Neural crest cell (in vitro differentiated cells): ENCODE data around the gene ZNF385C. TPM values are rescaled to one million over a fixed set of nuclear protein-coding genes. Genes with fewer than 3 reads are reported as not detected.

Experiments
- DNase-seq: peaks from one replicate; pipeline ENCODE4 v3.0.0; 2021; ENCODE audit warnings: low read depth, mixed read lengths, low spot score
- H3K27ac Mint-ChIP-seq: one replicate; pipeline ENCODE4 v1.8.0; 2021; ENCODE audit warnings: mild to moderate bottlenecking, mixed read lengths; ENCODE audit not compliant: unreplicated experiment
- H3K27me3 Mint-ChIP-seq: 2 replicates; pipeline ENCODE4 v1.8.0; 2021; ENCODE audit warnings: low read depth, mild to moderate bottlenecking, mixed read lengths
- H3K36me3 Mint-ChIP-seq: 2 replicates; pipeline ENCODE4 v1.8.0; 2021; ENCODE audit warnings: low read depth, mild to moderate bottlenecking, mixed read lengths
- H3K4me1 Mint-ChIP-seq: 2 replicates; pipeline ENCODE4 v1.8.0; 2021; ENCODE audit warnings: mixed read lengths
- H3K4me3 Mint-ChIP-seq: one replicate; pipeline ENCODE4 v1.8.0; 2021; ENCODE audit warnings: mild to moderate bottlenecking, mixed read lengths
- H3K9me3 Mint-ChIP-seq: 2 replicates; pipeline ENCODE4 v1.8.0; 2021; ENCODE audit warnings: mixed read lengths
- CTCF ChIP-seq: fragments of 200-600 bp; sonication (generic); conservative IDR thresholded peaks from 2 replicates; pipeline ENCODE4 v1.5.0; 2021; ENCODE audit warnings: antibody characterized with exemption, mild to moderate bottlenecking
- total RNA-seq: library from RNA; stranded (reverse); gene quantifications from 2 replicates; pipeline ENCODE4 v1.2.1, GENCODE V29; 2021

Gene ZNF385C
- total RNA-seq, 1 donor from 2014 or later, result 1.3 TPM

GRCh38 chr17:41996855-41997164 is 101.5 kb downstream of the ZNF385C start:
- H3K36me3 Mint-ChIP-seq, result peaks cover 15% of the 10 kb centered on the region
- TF ChIP-seq CTCF, result no peak

GRCh38 chr17:41992576-41992975 is 105.7 kb downstream of the ZNF385C start:
- Mint-ChIP-seq H3K36me3 (peaks cover 14% of the 10 kb centered on the region), H3K4me1 (peaks cover 7% of the 10 kb centered on the region), H3K4me3 (no peak overlapping the region), H3K27me3 (no peaks in the 10 kb centered on the region), H3K9me3 (no peaks in the 10 kb centered on the region), H3K27ac (peak overlapping the region; percentile 23)
- DNase-seq, result no peak
- TF ChIP-seq CTCF, result no peak

More at GRCh38 chr17:41996855-41997164, 101.5 kb downstream of the ZNF385C start:
- Mint-ChIP-seq H3K4me3 (no peak overlapping the region), H3K27ac (no peak overlapping the region), H3K9me3 (no peaks in the 10 kb centered on the region), H3K27me3 (no peaks in the 10 kb centered on the region), H3K4me1 (peaks cover 7% of the 10 kb centered on the region)
- no peak for DNase-seq

- Mint-ChIP-seq H3K27me3 (no peaks in the 10 kb centered on the region), H3K36me3 (peaks cover 7% of the 10 kb centered on the region)
- TF ChIP-seq CTCF, result no peak
These were observed 108.4 kb downstream of the ZNF385C start for GRCh38 chr17:41989702-41990419.

GRCh38 chr17:41988418-41988817 is 109.9 kb downstream of the ZNF385C start:
- Mint-ChIP-seq H3K36me3 (peaks cover 12% of the 10 kb centered on the region), H3K9me3 (no peaks in the 10 kb centered on the region), H3K27ac (no peak overlapping the region), H3K4me1 (peaks cover 7% of the 10 kb centered on the region), H3K4me3 (no peak overlapping the region), H3K27me3 (no peaks in the 10 kb centered on the region)
- no peak for DNase-seq
- no peak for TF ChIP-seq CTCF

More at GRCh38 chr17:41989702-41990419, 108.4 kb downstream of the ZNF385C start:
- H3K27ac Mint-ChIP-seq, result no peak overlapping the region
- peaks cover 7% of the 10 kb centered on the region for H3K4me1 Mint-ChIP-seq
- H3K9me3 Mint-ChIP-seq, result no peaks in the 10 kb centered on the region
- DNase-seq, result no peak
- no peak overlapping the region for H3K4me3 Mint-ChIP-seq

GRCh38 chr17:41987642-41988041 is 110.6 kb downstream of the ZNF385C start:
- H3K36me3 Mint-ChIP-seq, result peaks cover 11% of the 10 kb centered on the region

More at GRCh38 chr17:41987642-41988041, 110.6 kb downstream of the ZNF385C start:
- H3K9me3 Mint-ChIP-seq, result no peaks in the 10 kb centered on the region
- peaks cover 3% of the 10 kb centered on the region for H3K4me1 Mint-ChIP-seq
- no peak overlapping the region for H3K27ac Mint-ChIP-seq
- H3K4me3 Mint-ChIP-seq, result no peak overlapping the region
- no peak for DNase-seq
- H3K27me3 Mint-ChIP-seq, result no peaks in the 10 kb centered on the region
- no peak for TF ChIP-seq CTCF
